ENCODE data around the gene TRIM56. TPM values are rescaled to one million over a fixed set of nuclear protein-coding genes. Genes with fewer than 3 reads are reported as not detected.

Gene TRIM56
- total RNA-seq, 1 experiment from 2014 or later = 23.1 TPM

DNA sequence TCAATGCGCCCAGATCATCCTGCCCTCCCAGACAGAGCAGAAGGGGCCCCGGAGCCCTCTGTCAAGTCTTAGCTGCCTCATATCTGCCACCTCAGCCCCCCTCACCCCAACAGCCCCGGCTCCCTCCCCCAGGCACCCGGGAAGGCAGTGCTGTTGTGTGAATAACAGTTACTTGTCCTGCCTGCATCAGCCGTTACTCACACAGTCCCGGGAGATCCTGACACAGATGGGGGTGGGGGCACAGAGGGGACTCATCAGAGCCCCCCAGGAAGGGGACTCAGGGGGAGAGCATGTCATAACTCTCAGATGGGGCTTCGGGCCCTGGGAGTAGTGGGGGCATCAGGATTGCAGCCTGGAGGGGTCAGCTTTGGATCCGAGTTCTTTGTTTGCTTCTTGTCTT is 29.2 kb downstream of the TRIM56 start (continued):
- TF ChIP-seq, protein P1, sequence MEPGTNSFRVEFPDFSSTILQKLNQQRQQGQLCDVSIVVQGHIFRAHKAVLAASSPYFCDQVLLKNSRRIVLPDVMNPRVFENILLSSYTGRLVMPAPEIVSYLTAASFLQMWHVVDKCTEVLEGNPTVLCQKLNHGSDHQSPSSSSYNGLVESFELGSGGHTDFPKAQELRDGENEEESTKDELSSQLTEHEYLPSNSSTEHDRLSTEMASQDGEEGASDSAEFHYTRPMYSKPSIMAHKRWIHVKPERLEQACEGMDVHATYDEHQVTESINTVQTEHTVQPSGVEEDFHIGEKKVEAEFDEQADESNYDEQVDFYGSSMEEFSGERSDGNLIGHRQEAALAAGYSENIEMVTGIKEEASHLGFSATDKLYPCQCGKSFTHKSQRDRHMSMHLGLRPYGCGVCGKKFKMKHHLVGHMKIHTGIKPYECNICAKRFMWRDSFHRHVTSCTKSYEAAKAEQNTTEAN (CRISPR knock-in tag; IDR thresholded peaks at IDR 0.05) = no peak

DNA sequence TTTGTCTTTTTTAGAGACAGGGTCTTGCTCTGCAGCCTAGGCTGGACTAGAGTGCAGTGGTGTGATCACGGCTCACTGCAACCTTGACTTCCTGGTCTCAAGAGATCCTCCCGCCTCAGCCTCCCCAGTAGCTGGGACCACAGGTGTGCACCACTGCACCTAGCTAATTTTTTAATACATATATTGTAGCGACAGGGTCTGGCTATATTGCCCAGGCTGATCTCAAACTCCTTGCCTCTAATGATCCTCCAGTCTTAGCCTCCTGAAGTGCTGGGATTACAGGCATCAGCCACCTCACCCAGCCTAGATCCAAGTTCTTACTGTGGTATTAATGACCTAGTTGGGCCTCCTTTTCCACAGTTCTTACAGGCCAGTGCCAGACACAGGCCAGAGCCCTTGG is 29.9 kb downstream of the TRIM56 start:
- ChIA-PET POLR2A (no interaction called here), CTCF (no interaction called here)
- Mint-ChIP-seq H3K4me3 (no peak overlapping the region), H3K4me1 (0 out of 2 replicates have a peak, but pooled peaks cover 7% of the 10 kb centered on the region), H3K27me3 (ENCODE audit: low read depth) (no peaks in the 10 kb centered on the region; the same call in 1 of the 2 replicates), H3K36me3 (no peaks in the 10 kb centered on the region), H3K27ac (no peak overlapping the region), H3K9me3 (no peaks in the 10 kb centered on the region)
- DNase-seq (ENCODE audit: low spot score) (no peak), ATAC-seq (no peak)
- no peak for TF ChIP-seq SP1 (CRISPR knock-in tag; conservative IDR thresholded peaks at IDR 0.05)
- TF ChIP-seq, protein P1 (CRISPR knock-in tag; IDR thresholded peaks at IDR 0.05) = no peak
- TF ChIP-seq, protein P2, sequence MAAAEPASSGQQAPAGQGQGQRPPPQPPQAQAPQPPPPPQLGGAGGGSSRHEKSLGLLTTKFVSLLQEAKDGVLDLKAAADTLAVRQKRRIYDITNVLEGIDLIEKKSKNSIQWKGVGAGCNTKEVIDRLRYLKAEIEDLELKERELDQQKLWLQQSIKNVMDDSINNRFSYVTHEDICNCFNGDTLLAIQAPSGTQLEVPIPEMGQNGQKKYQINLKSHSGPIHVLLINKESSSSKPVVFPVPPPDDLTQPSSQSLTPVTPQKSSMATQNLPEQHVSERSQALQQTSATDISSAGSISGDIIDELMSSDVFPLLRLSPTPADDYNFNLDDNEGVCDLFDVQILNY (CRISPR knock-in tag; IDR thresholded peaks at IDR 0.05) = no peak
- TF ChIP-seq, protein P3, sequence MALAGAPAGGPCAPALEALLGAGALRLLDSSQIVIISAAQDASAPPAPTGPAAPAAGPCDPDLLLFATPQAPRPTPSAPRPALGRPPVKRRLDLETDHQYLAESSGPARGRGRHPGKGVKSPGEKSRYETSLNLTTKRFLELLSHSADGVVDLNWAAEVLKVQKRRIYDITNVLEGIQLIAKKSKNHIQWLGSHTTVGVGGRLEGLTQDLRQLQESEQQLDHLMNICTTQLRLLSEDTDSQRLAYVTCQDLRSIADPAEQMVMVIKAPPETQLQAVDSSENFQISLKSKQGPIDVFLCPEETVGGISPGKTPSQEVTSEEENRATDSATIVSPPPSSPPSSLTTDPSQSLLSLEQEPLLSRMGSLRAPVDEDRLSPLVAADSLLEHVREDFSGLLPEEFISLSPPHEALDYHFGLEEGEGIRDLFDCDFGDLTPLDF (CRISPR knock-in tag; IDR thresholded peaks at IDR 0.05) = no peak

DNA sequence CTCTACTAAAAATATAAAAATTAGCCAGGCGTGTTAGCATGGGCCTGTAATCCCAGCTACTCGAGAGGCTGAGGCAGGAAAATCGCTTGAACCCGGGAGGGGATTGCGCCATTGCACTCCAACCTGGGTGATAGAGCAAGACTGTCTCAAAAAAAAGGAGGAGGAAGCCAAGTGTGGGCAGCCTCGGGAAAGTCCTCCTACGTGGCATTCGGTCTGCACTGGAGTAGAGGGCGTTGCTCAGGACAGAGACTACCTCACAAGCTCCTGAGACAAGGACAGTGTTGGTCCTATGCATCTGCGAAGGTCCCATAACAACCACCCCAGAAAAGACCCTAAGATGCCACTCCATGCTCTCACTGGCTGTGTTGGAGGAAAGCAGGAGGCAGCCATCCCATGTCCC is 31.6 kb downstream of the TRIM56 start:
- POLR2A ChIA-PET = no interaction called here
- CTCF ChIA-PET = interaction anchor here (1.2 to 2.0 kb wide), 3 partner anchors 22 to 40 kb away, joined by 3 to 8 read pairs (median 5); no protein-coding TSS in a partner anchor
- H3K9me3 Mint-ChIP-seq = no peaks in the 10 kb centered on the region

DNA sequence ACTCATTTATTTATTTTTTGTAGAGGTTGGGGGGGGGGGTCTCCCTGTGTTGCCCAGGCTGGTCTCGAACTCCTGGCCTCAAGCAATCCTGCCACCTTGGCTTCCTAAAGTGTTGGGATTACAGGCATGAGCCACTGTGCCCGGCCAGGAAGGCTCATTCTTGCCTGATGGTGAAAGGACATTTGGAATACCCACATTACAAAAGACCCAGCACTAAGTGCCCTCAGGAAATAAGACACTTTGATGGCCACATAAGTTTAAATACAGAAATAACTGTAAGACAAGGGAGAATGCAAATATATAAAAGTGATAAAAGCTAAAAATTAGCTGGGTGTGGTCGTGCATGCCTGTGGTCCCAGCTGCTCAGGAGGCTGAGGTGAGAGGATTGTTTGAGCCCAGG is 33.6 kb downstream of the TRIM56 start:
- no peaks in the 10 kb centered on the region for H3K9me3 Mint-ChIP-seq
- ChIA-PET CTCF (interaction anchor here (1.0 to 2.2 kb wide), 3 partner anchors 25 to 74 kb away, joined by 5 to 6 read pairs (median 5); no protein-coding TSS in a partner anchor), POLR2A (interaction anchor here (0.6 kb wide), 1 partner anchor 25 kb away, joined by 3 read pairs; no protein-coding TSS in a partner anchor)
- H3K27me3 Mint-ChIP-seq (ENCODE audit: low read depth) = peaks cover 4% of the 10 kb centered on the region; the same call in 1 of the 2 replicates
- H3K4me1 Mint-ChIP-seq = peaks cover 27% of the 10 kb centered on the region
- no peak overlapping the region for H3K4me3 Mint-ChIP-seq
- DNase-seq (ENCODE audit: low spot score) (no peak), ATAC-seq (no peak)
- no peak overlapping the region; the same call in 1 of the 2 replicates for H3K27ac Mint-ChIP-seq
- H3K36me3 Mint-ChIP-seq = no peaks in the 10 kb centered on the region
- TF ChIP-seq NFE2L1 (CRISPR knock-in tag; IDR thresholded peaks at IDR 0.05) = no peak
- TF ChIP-seq OVOL2 (CRISPR knock-in tag; IDR thresholded peaks at IDR 0.05; ENCODE audit: borderline replicate concordance) = no peak
- TF ChIP-seq, protein P4, sequence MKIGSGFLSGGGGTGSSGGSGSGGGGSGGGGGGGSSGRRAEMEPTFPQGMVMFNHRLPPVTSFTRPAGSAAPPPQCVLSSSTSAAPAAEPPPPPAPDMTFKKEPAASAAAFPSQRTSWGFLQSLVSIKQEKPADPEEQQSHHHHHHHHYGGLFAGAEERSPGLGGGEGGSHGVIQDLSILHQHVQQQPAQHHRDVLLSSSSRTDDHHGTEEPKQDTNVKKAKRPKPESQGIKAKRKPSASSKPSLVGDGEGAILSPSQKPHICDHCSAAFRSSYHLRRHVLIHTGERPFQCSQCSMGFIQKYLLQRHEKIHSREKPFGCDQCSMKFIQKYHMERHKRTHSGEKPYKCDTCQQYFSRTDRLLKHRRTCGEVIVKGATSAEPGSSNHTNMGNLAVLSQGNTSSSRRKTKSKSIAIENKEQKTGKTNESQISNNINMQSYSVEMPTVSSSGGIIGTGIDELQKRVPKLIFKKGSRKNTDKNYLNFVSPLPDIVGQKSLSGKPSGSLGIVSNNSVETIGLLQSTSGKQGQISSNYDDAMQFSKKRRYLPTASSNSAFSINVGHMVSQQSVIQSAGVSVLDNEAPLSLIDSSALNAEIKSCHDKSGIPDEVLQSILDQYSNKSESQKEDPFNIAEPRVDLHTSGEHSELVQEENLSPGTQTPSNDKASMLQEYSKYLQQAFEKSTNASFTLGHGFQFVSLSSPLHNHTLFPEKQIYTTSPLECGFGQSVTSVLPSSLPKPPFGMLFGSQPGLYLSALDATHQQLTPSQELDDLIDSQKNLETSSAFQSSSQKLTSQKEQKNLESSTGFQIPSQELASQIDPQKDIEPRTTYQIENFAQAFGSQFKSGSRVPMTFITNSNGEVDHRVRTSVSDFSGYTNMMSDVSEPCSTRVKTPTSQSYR (CRISPR knock-in tag; IDR thresholded peaks at IDR 0.05) = no peak
- no peak; the same call in 1 of the 2 replicates for TF ChIP-seq ZNF121 (CRISPR knock-in tag; IDR thresholded peaks at IDR 0.05)
- no peak for TF ChIP-seq NFATC4 (CRISPR knock-in tag; IDR thresholded peaks at IDR 0.05)
- TF ChIP-seq, protein P5, sequence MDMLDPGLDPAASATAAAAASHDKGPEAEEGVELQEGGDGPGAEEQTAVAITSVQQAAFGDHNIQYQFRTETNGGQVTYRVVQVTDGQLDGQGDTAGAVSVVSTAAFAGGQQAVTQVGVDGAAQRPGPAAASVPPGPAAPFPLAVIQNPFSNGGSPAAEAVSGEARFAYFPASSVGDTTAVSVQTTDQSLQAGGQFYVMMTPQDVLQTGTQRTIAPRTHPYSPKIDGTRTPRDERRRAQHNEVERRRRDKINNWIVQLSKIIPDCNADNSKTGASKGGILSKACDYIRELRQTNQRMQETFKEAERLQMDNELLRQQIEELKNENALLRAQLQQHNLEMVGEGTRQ (CRISPR knock-in tag; IDR thresholded peaks at IDR 0.05) = no peak
- TF ChIP-seq, protein P6, sequence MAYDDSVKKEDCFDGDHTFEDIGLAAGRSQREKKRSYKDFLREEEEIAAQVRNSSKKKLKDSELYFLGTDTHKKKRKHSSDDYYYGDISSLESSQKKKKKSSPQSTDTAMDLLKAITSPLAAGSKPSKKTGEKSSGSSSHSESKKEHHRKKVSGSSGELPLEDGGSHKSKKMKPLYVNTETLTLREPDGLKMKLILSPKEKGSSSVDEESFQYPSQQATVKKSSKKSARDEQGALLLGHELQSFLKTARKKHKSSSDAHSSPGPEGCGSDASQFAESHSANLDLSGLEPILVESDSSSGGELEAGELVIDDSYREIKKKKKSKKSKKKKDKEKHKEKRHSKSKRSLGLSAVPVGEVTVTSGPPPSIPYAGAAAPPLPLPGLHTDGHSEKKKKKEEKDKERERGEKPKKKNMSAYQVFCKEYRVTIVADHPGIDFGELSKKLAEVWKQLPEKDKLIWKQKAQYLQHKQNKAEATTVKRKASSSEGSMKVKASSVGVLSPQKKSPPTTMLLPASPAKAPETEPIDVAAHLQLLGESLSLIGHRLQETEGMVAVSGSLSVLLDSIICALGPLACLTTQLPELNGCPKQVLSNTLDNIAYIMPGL (CRISPR knock-in tag; IDR thresholded peaks at IDR 0.05) = no peak

More for the DNA sequence above, 31.6 kb downstream of the TRIM56 start:
- Mint-ChIP-seq H3K4me1 (peaks cover 12% of the 10 kb centered on the region), H3K27me3 (ENCODE audit: low read depth) (no peaks in the 10 kb centered on the region; the same call in 1 of the 2 replicates), H3K27ac (no peak overlapping the region), H3K4me3 (no peak overlapping the region), H3K36me3 (no peaks in the 10 kb centered on the region)
- DNase-seq (ENCODE audit: low spot score) = no peak
- no peak for ATAC-seq
- TF ChIP-seq ZNF423 (CRISPR knock-in tag; IDR thresholded peaks at IDR 0.05) = no peak
- no peak for TF ChIP-seq ZBTB21 (CRISPR knock-in tag; IDR thresholded peaks at IDR 0.05; ENCODE audit: borderline replicate concordance)
- TF ChIP-seq, protein P7, sequence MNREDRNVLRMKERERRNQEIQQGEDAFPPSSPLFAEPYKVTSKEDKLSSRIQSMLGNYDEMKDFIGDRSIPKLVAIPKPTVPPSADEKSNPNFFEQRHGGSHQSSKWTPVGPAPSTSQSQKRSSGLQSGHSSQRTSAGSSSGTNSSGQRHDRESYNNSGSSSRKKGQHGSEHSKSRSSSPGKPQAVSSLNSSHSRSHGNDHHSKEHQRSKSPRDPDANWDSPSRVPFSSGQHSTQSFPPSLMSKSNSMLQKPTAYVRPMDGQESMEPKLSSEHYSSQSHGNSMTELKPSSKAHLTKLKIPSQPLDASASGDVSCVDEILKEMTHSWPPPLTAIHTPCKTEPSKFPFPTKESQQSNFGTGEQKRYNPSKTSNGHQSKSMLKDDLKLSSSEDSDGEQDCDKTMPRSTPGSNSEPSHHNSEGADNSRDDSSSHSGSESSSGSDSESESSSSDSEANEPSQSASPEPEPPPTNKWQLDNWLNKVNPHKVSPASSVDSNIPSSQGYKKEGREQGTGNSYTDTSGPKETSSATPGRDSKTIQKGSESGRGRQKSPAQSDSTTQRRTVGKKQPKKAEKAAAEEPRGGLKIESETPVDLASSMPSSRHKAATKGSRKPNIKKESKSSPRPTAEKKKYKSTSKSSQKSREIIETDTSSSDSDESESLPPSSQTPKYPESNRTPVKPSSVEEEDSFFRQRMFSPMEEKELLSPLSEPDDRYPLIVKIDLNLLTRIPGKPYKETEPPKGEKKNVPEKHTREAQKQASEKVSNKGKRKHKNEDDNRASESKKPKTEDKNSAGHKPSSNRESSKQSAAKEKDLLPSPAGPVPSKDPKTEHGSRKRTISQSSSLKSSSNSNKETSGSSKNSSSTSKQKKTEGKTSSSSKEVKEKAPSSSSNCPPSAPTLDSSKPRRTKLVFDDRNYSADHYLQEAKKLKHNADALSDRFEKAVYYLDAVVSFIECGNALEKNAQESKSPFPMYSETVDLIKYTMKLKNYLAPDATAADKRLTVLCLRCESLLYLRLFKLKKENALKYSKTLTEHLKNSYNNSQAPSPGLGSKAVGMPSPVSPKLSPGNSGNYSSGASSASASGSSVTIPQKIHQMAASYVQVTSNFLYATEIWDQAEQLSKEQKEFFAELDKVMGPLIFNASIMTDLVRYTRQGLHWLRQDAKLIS (CRISPR knock-in tag; IDR thresholded peaks at IDR 0.05; ENCODE audit: borderline replicate concordance) = no peak
